Fibroblast of pulmonary artery (primary cell): ENCODE measurements around the gene TENM4.

Source experiments
- DNase-seq: peaks from one replicate; pipeline ENCODE4 v3.0.0-alpha.2; 2010; ENCODE audit warnings: low read depth
- H3K4me3 ChIP-seq: replicated peaks from 2 replicates; pipeline ENCODE4 v1.5.1; 2011; ENCODE audit warnings: low read depth, mild to moderate bottlenecking, control low read depth, low read length, moderate library complexity
- TF ChIP-seq, protein P1 (sequence below): IDR thresholded peaks from 2 replicates; pipeline ENCODE4 v1.5.1; 2011; ENCODE audit warnings: mild to moderate bottlenecking, control low read depth, low read length, inconsistent platforms; ENCODE audit errors: missing control alignments

TENM4 gene

DNA sequence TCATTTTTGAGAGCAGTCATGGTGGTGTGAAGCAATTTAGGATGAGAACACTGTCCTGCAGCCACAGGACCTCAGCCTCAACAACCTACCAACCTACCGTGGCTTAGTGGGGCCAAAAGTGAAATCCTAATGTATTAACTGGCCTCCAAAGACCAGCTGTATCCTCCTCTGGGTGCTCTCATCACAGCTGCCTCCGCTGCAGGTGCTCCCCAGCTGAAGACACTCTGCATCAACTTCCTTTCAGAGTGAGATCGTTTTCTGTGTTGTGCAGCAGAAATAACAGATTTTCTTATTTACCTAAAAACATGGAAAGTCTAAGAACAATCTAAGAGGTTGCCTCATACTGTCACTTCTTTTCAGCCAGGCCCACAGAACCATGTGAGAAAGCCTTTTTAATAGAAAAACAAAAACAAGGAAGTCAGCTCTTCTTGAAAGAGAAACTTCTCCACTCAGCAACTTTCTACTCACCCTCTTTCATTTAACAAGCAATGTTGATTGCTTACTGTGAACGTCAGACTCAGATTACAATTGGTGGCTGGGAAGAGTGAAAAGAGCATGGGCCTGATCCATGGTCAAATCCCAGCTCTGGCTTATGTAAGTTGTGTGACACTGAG, 136.1 kb downstream of the TENM4 start:
- DNase-seq, result no peak
- no peak overlapping the region for H3K4me3 ChIP-seq

DNA sequence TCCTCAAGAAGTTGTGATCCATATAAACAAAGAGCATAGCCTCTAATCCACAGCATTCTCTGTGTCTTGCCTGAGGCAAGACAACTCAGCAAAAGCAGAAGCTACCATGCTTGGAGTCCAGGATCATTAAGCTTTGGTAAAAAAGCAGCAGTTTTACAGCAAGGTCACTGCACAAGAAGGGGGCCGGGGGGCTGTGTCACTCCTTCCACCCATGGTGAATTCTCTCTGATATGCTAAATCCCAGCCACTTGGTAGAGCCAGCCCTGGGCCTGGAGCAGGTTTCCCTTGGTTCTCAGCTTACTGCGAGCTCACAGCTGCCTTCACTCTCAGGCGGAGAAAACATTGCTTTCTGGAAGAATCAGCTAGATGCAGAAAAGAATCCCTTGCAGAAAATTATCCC, 144.7 kb downstream of the TENM4 start:
- TF ChIP-seq, protein P1, sequence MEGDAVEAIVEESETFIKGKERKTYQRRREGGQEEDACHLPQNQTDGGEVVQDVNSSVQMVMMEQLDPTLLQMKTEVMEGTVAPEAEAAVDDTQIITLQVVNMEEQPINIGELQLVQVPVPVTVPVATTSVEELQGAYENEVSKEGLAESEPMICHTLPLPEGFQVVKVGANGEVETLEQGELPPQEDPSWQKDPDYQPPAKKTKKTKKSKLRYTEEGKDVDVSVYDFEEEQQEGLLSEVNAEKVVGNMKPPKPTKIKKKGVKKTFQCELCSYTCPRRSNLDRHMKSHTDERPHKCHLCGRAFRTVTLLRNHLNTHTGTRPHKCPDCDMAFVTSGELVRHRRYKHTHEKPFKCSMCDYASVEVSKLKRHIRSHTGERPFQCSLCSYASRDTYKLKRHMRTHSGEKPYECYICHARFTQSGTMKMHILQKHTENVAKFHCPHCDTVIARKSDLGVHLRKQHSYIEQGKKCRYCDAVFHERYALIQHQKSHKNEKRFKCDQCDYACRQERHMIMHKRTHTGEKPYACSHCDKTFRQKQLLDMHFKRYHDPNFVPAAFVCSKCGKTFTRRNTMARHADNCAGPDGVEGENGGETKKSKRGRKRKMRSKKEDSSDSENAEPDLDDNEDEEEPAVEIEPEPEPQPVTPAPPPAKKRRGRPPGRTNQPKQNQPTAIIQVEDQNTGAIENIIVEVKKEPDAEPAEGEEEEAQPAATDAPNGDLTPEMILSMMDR, result no peak
- no peak overlapping the region for H3K4me3 ChIP-seq
- no peak for DNase-seq

More for the DNA sequence above, 136.1 kb downstream of the TENM4 start:
- TF ChIP-seq, protein P1, result no peak

DNA sequence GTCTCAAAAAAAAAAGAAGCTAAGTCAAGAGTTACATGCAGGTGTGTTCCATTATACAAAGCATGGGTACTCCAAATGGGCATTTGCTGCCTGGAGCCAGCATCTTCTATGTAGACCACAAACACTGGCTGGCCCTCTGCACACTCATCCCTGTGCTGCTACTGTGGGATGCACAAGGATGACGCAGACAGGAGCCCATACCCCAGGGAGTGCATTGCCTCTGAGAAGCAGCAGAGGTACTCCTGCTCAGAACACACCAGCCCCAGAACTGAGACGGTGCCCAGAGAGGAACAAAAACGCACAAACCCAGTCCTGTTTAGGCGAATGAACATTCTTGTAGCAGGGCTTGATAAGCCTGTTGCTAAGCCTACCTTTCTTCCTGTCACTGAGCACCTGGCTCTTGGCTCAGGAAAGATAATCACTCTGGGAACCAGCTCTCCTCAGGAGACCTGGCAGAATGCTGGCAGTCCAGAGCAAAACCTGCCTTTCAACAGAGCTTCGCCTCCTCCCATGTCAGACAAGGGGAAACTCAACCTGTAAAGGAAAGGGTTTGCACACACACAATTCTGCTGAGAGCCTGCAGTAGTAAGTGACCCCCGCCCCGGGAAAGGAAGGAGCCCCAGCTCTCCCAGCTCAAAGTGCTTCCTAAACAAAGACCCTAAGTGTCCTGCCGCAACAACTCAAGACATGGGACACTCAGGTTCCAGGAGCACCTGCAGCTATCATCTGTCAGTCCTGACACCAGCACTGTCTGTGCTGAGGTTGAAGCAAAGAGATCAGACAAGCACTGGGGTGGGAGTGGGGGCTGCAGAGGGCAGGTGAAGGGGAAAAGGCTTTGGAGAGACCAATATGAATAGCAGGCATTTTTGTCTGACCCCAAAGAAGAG, 145.7 kb downstream of the TENM4 start:
- no peak overlapping the region for H3K4me3 ChIP-seq
- TF ChIP-seq, protein P1, result no peak
- no peak for DNase-seq

DNA sequence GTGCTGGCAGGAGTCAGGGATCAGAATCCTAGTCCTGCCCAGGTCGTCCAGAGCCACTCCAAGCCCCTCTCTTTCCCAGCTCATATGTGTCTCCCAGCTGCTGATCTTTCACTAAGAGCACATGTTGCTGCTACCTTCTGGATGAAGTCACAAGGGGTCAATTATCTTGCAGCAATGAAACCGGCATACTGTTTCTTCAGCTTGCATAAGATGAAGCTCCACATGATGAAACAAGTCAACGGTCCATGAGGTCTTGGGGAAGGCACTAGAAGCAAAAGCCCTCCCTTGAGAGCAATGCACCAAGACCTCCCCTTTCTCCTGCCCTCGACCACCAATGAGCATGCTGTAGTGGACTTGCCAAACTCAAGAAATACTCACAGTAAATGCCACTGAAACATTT, 148.9 kb downstream of the TENM4 start:
- no peak for DNase-seq
- H3K4me3 ChIP-seq, result no peak overlapping the region
- TF ChIP-seq, protein P1, result no peak

DNA sequence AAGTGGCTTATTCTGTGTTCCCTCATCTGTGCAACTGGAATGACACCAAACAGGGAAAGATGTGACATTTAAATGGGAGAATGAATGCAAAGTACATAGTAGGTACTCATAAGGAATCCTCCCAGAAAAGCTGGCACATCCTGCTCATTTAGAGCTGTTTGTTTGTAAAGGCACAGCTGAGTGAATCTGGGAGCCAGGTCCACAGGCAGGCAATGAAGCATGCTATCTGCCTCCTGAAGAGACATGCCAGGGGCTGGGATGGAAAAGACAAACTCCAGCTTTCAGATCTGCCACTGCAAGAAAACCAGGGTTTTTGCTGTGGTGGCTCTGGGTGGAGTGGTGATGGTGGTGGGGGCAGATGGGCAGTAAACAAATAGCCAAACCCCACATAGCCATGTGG, 150.1 kb downstream of the TENM4 start:
- H3K4me3 ChIP-seq, result no peak overlapping the region
- TF ChIP-seq, protein P1, result no peak
- no peak for DNase-seq

DNA sequence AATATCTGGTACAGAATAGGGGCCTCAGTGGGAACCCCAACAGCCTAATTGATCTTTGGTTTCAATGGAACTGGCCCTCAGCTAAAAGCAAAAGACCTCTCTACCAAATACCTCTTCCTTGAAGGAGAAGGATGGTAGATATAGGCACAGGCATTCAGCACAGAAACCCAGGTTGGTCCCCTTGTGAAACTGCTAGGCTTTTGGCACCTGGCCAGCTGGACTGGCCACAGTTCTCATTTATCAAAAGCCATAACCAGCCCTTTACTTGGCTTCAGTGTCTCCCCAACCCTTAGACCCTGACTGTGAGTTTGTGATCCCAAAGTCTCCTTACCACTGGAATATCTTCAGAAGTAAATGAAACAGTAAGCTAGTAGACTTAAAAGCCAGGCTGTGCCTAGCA, 152.9 kb downstream of the TENM4 start:
- TF ChIP-seq, protein P1, result no peak
- no peak for DNase-seq
- no peak overlapping the region for H3K4me3 ChIP-seq
